Measurements from ENCODE around the gene RHOBTB3.

GRCh38 chr5:95712347-95712958, 18.7 kb upstream of the RHOBTB3 start:
- TF ChIP-seq CTCF (IDR thresholded peaks at IDR 0.05 in 4 of 5, conservative IDR thresholded peaks at IDR 0.05 in 1 of 5) (no peak), POLR2A (IDR thresholded peaks at IDR 0.05) (no peak)

Data from gastrocnemius medialis (tissue), 4 donors.